ENCODE measurements around the gene CEP170B.
"Not testable (repeated sequence)": the region's sequence is repeated elsewhere in the genome, so short reads cannot be mapped to it uniquely, and the experiment has no call there.

Gene CEP170B

DNA sequence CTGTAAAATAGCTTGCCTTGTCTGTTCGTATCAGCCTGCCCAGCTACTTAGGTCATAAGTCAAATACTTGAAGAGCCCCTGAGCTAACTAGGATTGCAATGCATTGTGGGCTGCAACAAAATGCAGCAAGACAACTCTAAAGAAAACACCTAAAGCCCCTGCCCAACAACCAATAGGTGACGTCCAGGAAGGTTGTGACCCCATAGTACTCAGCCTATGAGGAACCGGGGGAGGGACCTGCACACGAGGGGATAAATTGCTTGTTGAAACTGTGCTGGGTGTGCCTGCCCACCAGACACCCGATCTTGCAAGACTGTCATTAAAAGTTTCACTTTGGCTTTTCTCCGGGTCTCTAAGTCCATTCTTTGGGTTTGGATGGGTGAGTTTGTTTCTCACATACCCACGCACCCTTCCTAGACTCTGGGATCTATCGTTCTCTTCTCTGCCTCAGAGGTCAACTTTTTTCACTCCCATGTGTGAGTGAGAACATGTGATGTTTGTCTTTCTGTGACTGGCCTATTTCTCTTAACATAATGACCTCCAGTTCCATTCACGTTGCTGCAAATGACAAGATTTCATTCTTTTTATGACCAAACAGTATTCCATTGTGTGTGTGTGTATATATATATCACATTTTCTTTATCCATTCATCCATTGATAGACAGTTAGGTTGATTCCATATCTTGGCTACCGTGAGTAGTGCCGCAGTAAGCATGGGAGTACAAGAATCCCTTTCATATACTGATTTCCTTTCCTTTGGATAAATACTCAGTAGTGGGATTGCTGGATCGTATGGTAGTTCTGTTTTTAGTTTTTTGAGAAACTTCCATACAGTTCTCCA lies 54.3 kb downstream of the CEP170B start:
- H2AK5ac ChIP-seq (ENCODE audit: low read length); H3K4me2 ChIP-seq (ENCODE audit: low read length); DNase-seq; H3K36me3 ChIP-seq (ENCODE audit: control insufficient read depth in 1 of 2, insufficient read depth in 2 of 2, low read length in 2 of 2); H3K79me2 ChIP-seq (ENCODE audit: control insufficient read depth, insufficient read depth, low read length, poor library complexity); H4K91ac ChIP-seq (ENCODE audit: low read depth, low read length); H3K18ac ChIP-seq (ENCODE audit: low read length); H3K14ac ChIP-seq (ENCODE audit: low read length); H3K4me3 ChIP-seq (ENCODE audit: low read depth, low read length); H3K23ac ChIP-seq (ENCODE audit: low read length); H4K8ac ChIP-seq (ENCODE audit: low read depth, low read length); H3K4ac ChIP-seq (ENCODE audit: low read depth, low read length); H4K12ac ChIP-seq (ENCODE audit: low read depth, low read length); H3K27me3 ChIP-seq (ENCODE audit: insufficient read depth, low read length); H2BK12ac ChIP-seq (ENCODE audit: low read length); H2AFZ ChIP-seq (ENCODE audit: insufficient read depth, low read length, poor library complexity); H3K9me3 ChIP-seq (ENCODE audit: insufficient read depth, low read depth, low read length); H2BK5ac ChIP-seq (ENCODE audit: low read depth, low read length, poor library complexity); H3K79me1 ChIP-seq (ENCODE audit: low read length); H3K27ac ChIP-seq (ENCODE audit: low read depth, low read length); H2BK120ac ChIP-seq (ENCODE audit: insufficient read depth, low read length, poor library complexity); H3K4me1 ChIP-seq (ENCODE audit: control insufficient read depth in 1 of 2, insufficient read depth in 2 of 2, low read length in 2 of 2); H3K9ac ChIP-seq (ENCODE audit: low read length): not testable (repeated sequence)
- no CpG with 5 or more reads among the region's 12 CpGs for WGBS (ENCODE audit: extremely low coverage, insufficient coverage, insufficient read length)

DNA sequence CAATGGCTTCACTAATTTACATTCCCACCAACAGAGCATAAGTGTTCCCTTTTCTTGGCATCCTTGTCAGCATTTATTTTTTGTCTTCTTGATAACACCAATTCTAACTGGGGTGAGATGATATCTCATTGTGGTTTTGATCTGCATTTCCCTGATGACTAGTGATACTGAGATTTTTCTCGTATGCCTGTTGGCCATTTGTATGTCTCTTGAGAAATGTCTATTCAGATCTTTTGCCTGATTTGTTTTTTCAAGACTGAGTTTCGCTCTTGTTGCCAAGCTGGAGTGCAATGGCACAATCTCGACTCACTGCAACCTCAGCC lies 54.9 kb downstream of the CEP170B start:
- Histone ChIP-seq H3K4ac (ENCODE audit: low read depth, low read length) (no peak overlapping the region), H2BK120ac (ENCODE audit: insufficient read depth, low read length, poor library complexity) (no peak overlapping the region), H3K79me2 (ENCODE audit: control insufficient read depth, insufficient read depth, low read length, poor library complexity) (no peaks in the 10 kb centered on the region), H3K4me3 (ENCODE audit: low read depth, low read length) (no peak overlapping the region), H3K23ac (ENCODE audit: low read length) (no peak overlapping the region), H3K27ac (ENCODE audit: low read depth, low read length) (no peak overlapping the region), H3K14ac (ENCODE audit: low read length) (no peak overlapping the region), H2AK5ac (ENCODE audit: low read length) (no peak overlapping the region), H3K27me3 (ENCODE audit: insufficient read depth, low read length) (no peaks in the 10 kb centered on the region), H3K79me1 (ENCODE audit: low read length) (no peaks in the 10 kb centered on the region), H3K4me2 (ENCODE audit: low read length) (no peak overlapping the region), H2AFZ (ENCODE audit: insufficient read depth, low read length, poor library complexity) (no peak overlapping the region), H4K91ac (ENCODE audit: low read depth, low read length) (no peak overlapping the region), H3K4me1 (ENCODE audit: control insufficient read depth in 1 of 2, insufficient read depth in 2 of 2, low read length in 2 of 2) (peaks cover 0 to 2% of the 10 kb centered on the region in 2 experiments), H2BK12ac (ENCODE audit: low read length) (no peak overlapping the region), H3K9ac (ENCODE audit: low read length) (no peak overlapping the region), H3K9me3 (ENCODE audit: insufficient read depth, low read depth, low read length) (peaks cover 6% of the 10 kb centered on the region), H2BK5ac (ENCODE audit: low read depth, low read length, poor library complexity) (no peak overlapping the region), H4K12ac (ENCODE audit: low read depth, low read length) (no peak overlapping the region), H4K8ac (ENCODE audit: low read depth, low read length) (no peak overlapping the region), H3K36me3 (ENCODE audit: control insufficient read depth in 1 of 2, insufficient read depth in 2 of 2, low read length in 2 of 2) (no peaks in the 10 kb centered on the region), H3K18ac (ENCODE audit: low read length) (no peak overlapping the region)
- no CpG with 5 or more reads among the region's 3 CpGs for WGBS (ENCODE audit: extremely low coverage, insufficient coverage, insufficient read length)
- DNase-seq = no peak

DNA sequence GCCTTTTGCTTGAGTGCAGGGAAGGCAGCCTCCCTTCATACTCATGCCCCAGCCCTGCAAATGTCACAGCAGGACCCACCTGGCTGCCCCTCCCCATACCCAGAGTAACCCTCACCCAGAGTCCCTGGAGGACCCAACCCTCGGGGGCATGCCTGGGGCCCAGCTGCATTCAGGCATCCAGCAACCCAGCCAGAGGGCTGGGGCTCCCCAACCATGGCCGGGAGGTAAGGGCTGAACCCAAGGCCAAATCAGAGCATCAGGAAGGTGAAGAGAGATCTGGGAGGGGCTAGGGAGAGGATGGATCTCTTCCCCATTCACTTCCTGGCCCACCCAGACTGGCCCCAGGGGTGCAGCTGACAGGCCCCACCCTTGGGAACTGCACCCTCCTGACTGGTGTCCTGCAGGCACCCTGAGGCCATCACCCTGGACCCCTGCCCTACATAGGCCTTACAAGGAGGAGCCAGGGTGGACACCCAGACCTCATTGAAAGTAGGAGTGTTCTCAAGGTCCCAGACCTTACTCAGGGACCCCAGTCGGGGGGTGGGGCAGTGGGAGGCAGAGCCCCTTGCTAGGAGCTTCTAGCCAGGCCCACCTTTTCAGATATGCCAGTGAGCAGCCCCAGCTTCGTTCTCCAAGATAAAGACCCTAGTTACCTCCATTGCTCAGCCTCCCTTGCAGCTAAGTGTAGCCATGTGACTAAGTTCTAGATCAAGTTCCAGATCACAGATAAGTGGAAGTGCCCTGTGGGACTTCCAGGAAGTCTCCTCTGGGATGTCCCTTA lies 58.8 kb downstream of the CEP170B start:
- Histone ChIP-seq H4K8ac (ENCODE audit: low read depth, low read length) (no peak overlapping the region), H3K36me3 (ENCODE audit: control insufficient read depth in 1 of 2, insufficient read depth in 2 of 2, low read length in 2 of 2) (no peaks in the 10 kb centered on the region), H2AFZ (ENCODE audit: insufficient read depth, low read length, poor library complexity) (no peak overlapping the region), H2BK120ac (ENCODE audit: insufficient read depth, low read length, poor library complexity) (no peak overlapping the region), H3K79me1 (ENCODE audit: low read length) (no peaks in the 10 kb centered on the region), H3K4me2 (ENCODE audit: low read length) (no peak overlapping the region), H3K9me3 (ENCODE audit: insufficient read depth, low read depth, low read length) (peaks cover 8% of the 10 kb centered on the region), H3K9ac (ENCODE audit: low read length) (no peak overlapping the region), H4K12ac (ENCODE audit: low read depth, low read length) (no peak overlapping the region), H3K27ac (ENCODE audit: low read depth, low read length) (no peak overlapping the region), H2BK12ac (ENCODE audit: low read length) (no peak overlapping the region), H4K91ac (ENCODE audit: low read depth, low read length) (no peak overlapping the region), H2BK5ac (ENCODE audit: low read depth, low read length, poor library complexity) (no peak overlapping the region), H2AK5ac (ENCODE audit: low read length) (no peak overlapping the region), H3K27me3 (ENCODE audit: insufficient read depth, low read length) (no peaks in the 10 kb centered on the region), H3K23ac (ENCODE audit: low read length) (no peak overlapping the region), H3K4ac (ENCODE audit: low read depth, low read length) (no peak overlapping the region), H3K18ac (ENCODE audit: low read length) (no peak overlapping the region), H3K4me3 (ENCODE audit: low read depth, low read length) (no peak overlapping the region), H3K79me2 (ENCODE audit: control insufficient read depth, insufficient read depth, low read length, poor library complexity) (no peaks in the 10 kb centered on the region), H3K14ac (ENCODE audit: low read length) (no peak overlapping the region), H3K4me1 (ENCODE audit: control insufficient read depth in 1 of 2, insufficient read depth in 2 of 2, low read length in 2 of 2) (peaks cover 0 to 2% of the 10 kb centered on the region in 2 experiments)
- WGBS (ENCODE audit: extremely low coverage, insufficient coverage, insufficient read length) = no CpG with 5 or more reads among the region's 4 CpGs
- no peak for DNase-seq

DNA sequence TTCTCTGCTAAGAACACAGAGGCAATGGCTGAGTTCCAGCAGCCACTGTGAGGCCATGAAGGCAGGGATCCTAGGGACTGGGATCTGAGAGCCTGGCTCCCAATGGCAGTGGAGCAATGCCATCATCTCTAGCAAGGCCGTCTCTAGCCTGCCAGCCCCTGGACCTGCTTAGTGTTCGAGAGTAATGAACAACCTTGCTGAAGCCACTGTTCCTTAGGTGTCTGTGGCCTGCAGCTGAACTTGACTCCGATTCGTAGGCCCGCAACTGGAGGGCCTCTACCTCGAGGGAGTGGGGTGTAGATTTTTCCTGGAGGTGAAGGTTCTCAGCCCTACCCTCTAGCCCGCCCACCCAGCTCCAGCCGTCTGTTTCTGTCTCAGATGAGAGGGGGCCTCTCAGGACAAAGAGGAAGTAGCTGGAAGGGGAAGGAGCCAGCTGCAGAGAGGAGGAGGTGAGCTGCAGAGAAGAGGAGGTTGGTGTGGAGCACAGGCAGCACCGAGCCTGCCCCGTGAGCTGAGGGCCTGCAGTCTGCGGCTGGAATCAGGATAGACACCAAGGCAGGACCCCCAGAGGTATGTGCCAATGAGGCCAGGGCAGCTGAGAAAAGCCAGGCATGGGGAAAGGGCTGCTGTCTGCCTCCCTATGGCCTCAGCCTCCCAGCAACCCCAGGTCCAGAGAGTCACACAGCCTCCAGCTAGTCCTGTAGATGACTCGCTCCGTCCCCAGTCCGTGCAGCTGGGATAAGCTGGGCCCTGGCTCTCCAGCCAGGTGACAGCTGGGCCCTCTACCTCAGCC lies 59.5 kb downstream of the CEP170B start, which contains the start of gene PLD4:
Gene PLD4, plus strand, starts transcription at position 459 of the 793 bp plus-strand sequence. CDS start 2,262 bp downstream, outside the sequence.
- WGBS (ENCODE audit: extremely low coverage, insufficient coverage, insufficient read length) = no CpG with 5 or more reads among the region's 14 CpGs

More for the DNA sequence above, 59.5 kb downstream of the CEP170B start, which contains the start of gene PLD4:
- no peak within 1 kb of the TSS for H3K4me3 ChIP-seq (ENCODE audit: low read depth, low read length)
- no peaks in the 10 kb centered on the region for H3K79me2 ChIP-seq (ENCODE audit: control insufficient read depth, insufficient read depth, low read length, poor library complexity)
- H4K12ac ChIP-seq (ENCODE audit: low read depth, low read length) = no peak within 1 kb of the TSS
- no peak within 1 kb of the TSS for H3K4ac ChIP-seq (ENCODE audit: low read depth, low read length)
- no peaks in the 10 kb centered on the region for H3K4me1 ChIP-seq (ENCODE audit: control insufficient read depth in 1 of 2, insufficient read depth in 2 of 2, low read length in 2 of 2)
- H3K14ac ChIP-seq (ENCODE audit: low read length) = no peak within 1 kb of the TSS
- no peak for DNase-seq
- no peaks in the 10 kb centered on the region for H3K36me3 ChIP-seq (ENCODE audit: control insufficient read depth in 1 of 2, insufficient read depth in 2 of 2, low read length in 2 of 2)
- H2BK5ac ChIP-seq (ENCODE audit: low read depth, low read length, poor library complexity) = no peak within 1 kb of the TSS
- no peak within 1 kb of the TSS for H2AFZ ChIP-seq (ENCODE audit: insufficient read depth, low read length, poor library complexity)
- no peak within 1 kb of the TSS for H2BK120ac ChIP-seq (ENCODE audit: insufficient read depth, low read length, poor library complexity)
- no peak within 1 kb of the TSS for H3K18ac ChIP-seq (ENCODE audit: low read length)
- H3K9me3 ChIP-seq (ENCODE audit: insufficient read depth, low read depth, low read length) = peaks cover 8% of the 10 kb centered on the region
- no peaks in the 10 kb centered on the region for H3K79me1 ChIP-seq (ENCODE audit: low read length)
- H3K9ac ChIP-seq (ENCODE audit: low read length) = no peak within 1 kb of the TSS
- H4K8ac ChIP-seq (ENCODE audit: low read depth, low read length) = no peak within 1 kb of the TSS
- H3K27me3 ChIP-seq (ENCODE audit: insufficient read depth, low read length) = no peaks in the 10 kb centered on the region
- H3K4me2 ChIP-seq (ENCODE audit: low read length) = no peak within 1 kb of the TSS
- no peak within 1 kb of the TSS for H2AK5ac ChIP-seq (ENCODE audit: low read length)
- no peak within 1 kb of the TSS for H3K27ac ChIP-seq (ENCODE audit: low read depth, low read length)
- H4K91ac ChIP-seq (ENCODE audit: low read depth, low read length) = no peak within 1 kb of the TSS
- no peak within 1 kb of the TSS for H3K23ac ChIP-seq (ENCODE audit: low read length)
- no peak within 1 kb of the TSS for H2BK12ac ChIP-seq (ENCODE audit: low read length)

Data from trophoblast cell (in vitro differentiated cells and primary cell).